GM19351 (cell line): ENCODE results near the gene FIGN.

Experiments
- ATAC-seq: cut with Tn5 transposase; IDR thresholded peaks from one replicate; pipeline ENCODE4 v1.9.1; 2021; ENCODE audit warnings: mild to moderate bottlenecking, moderate library complexity; ENCODE audit not compliant: unreplicated experiment

FIGN gene

GRCh38 chr2:163736433-163737189, 803 bp upstream of the FIGN start:
- no peak for ATAC-seq

GRCh38 chr2:163734881-163735684, 725 bp downstream of the FIGN start:
- no peak for ATAC-seq

- ATAC-seq = no peak
These were observed 1.4 kb downstream of the FIGN start for GRCh38 chr2:163734401-163734800.

GRCh38 chr2:163733956-163734355, 1.9 kb downstream of the FIGN start:
- no peak for ATAC-seq

- ATAC-seq = no peak
These were observed 2.4 kb downstream of the FIGN start for GRCh38 chr2:163733301-163733938.

GRCh38 chr2:163732727-163733126, 3.1 kb downstream of the FIGN start:
- ATAC-seq = no peak

- ATAC-seq = no peak
These were observed 4.1 kb downstream of the FIGN start for GRCh38 chr2:163731735-163732134.

GRCh38 chr2:163730556-163730955, 5.3 kb downstream of the FIGN start:
- no peak for ATAC-seq

- ATAC-seq = no peak
These were observed 6.1 kb downstream of the FIGN start for GRCh38 chr2:163729636-163730273.

GRCh38 chr2:163723881-163724280, 11.9 kb downstream of the FIGN start:
- ATAC-seq = no peak

- ATAC-seq = no peak
These were observed 12.5 kb downstream of the FIGN start for GRCh38 chr2:163723348-163723747.

GRCh38 chr2:163719331-163719730, 16.5 kb downstream of the FIGN start:
- no peak for ATAC-seq

GRCh38 chr2:163717993-163718680, 17.7 kb downstream of the FIGN start:
- no peak for ATAC-seq

GRCh38 chr2:163717515-163717914, 18.3 kb downstream of the FIGN start:
- ATAC-seq = no peak

- ATAC-seq = no peak
These were observed 19.7 kb downstream of the FIGN start for GRCh38 chr2:163716101-163716500.

- ATAC-seq = no peak
These were observed 20.1 kb downstream of the FIGN start for GRCh38 chr2:163715668-163716067.

- no peak for ATAC-seq
These were observed 20.6 kb downstream of the FIGN start for GRCh38 chr2:163715199-163715598.

- ATAC-seq = no peak
These were observed 22.1 kb downstream of the FIGN start for GRCh38 chr2:163713534-163714311.

GRCh38 chr2:163711699-163712098, 24.1 kb downstream of the FIGN start:
- no peak for ATAC-seq

- ATAC-seq = no peak
These were observed 24.6 kb downstream of the FIGN start for GRCh38 chr2:163711258-163711657.
